Astrocyte (in vitro differentiated cells and primary cell): ENCODE data around the gene ABO.
"Not testable (repeated sequence)": the region's sequence is repeated elsewhere in the genome, so short reads cannot be mapped to it uniquely, and the experiment has no call there.

ENCODE experiments used
- EZH2 ChIP-seq: IDR thresholded peaks from 2 replicates; pipeline ENCODE4 v1.6.1; 2012; ENCODE audit warnings: mild to moderate bottlenecking, low read length, inconsistent platforms; ENCODE audit not compliant: insufficient read depth
- TF ChIP-seq, protein P1 (sequence below): IDR thresholded peaks from 2 replicates; pipeline ENCODE4 v1.5.1; 2011; ENCODE audit warnings: low read depth, mild to moderate bottlenecking, inconsistent platforms, low read length, moderate library complexity; ENCODE audit not compliant: insufficient read depth

DNA sequence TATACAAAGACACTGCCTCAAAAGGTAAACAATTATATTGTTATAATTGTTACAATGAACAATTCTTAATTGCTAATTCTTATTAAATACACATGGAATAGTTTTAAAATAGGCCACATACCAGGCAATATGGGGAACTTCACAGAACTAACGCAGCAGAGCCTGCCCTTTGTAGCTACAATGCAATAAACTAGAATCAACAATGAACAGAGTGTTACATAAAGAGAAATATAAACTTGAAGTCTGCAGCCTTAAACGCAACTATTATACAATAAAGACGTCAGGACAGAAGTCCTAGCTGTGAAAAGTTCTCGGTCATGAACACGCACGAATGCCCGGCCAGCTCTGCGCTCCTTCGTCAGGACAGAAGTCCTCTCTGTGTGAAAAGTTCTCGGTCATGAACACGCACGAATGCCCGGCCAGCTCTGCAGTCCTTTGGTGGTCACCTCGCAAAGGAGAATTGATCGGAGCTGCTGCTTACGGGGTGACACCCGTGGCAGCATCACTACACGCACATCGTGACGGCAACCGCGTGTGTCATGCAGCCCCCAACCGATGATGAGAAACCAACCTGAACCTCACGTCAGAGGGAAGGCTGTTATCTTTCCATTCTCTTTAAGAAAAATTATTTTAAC, 43.0 kb downstream of the ABO start:
- TF ChIP-seq, protein P1, sequence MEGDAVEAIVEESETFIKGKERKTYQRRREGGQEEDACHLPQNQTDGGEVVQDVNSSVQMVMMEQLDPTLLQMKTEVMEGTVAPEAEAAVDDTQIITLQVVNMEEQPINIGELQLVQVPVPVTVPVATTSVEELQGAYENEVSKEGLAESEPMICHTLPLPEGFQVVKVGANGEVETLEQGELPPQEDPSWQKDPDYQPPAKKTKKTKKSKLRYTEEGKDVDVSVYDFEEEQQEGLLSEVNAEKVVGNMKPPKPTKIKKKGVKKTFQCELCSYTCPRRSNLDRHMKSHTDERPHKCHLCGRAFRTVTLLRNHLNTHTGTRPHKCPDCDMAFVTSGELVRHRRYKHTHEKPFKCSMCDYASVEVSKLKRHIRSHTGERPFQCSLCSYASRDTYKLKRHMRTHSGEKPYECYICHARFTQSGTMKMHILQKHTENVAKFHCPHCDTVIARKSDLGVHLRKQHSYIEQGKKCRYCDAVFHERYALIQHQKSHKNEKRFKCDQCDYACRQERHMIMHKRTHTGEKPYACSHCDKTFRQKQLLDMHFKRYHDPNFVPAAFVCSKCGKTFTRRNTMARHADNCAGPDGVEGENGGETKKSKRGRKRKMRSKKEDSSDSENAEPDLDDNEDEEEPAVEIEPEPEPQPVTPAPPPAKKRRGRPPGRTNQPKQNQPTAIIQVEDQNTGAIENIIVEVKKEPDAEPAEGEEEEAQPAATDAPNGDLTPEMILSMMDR, result not testable (repeated sequence)
- not testable (repeated sequence) for TF ChIP-seq EZH2
